Kidney epithelial cell (primary cell): ENCODE data around the gene POF1B. TPM values are rescaled to one million over a fixed set of nuclear protein-coding genes. Genes with fewer than 3 reads are reported as not detected.

Experiments
- DNase-seq: peaks from one replicate; pipeline ENCODE4 v3.0.0-alpha.2; 2010; ENCODE audit warnings: low read depth
- H3K27me3 ChIP-seq: 2 replicates; pipeline ENCODE4 v1.6.0; 2011; ENCODE audit warnings: low read length; ENCODE audit not compliant: control insufficient read depth, insufficient read depth
- H3K36me3 ChIP-seq: 2 replicates; pipeline ENCODE4 v1.5.1; 2011; ENCODE audit warnings: low read length; ENCODE audit not compliant: control insufficient read depth, insufficient read depth
- H3K4me3 ChIP-seq: 2 replicates; pipeline ENCODE4 v1.5.1; 2011; ENCODE audit warnings: low read depth, mild to moderate bottlenecking, control low read depth, low read length
- CTCF ChIP-seq: IDR thresholded peaks from 2 replicates; pipeline ENCODE4 v1.5.1; 2011; ENCODE audit warnings: mild to moderate bottlenecking, moderate library complexity, low read length, control low read depth, inconsistent platforms; ENCODE audit not compliant: insufficient read depth, poor library complexity, severe bottlenecking
- total RNA-seq: library from RNA; depleted of rRNA; stranded (reverse); fragments of >200 nt; gene quantifications from 2 replicates; pipeline ENCODE4 v1.2.3, GENCODE V29; 2015

Gene POF1B
- total RNA-seq, 1 donor from 2014 or later: not detected

GRCh38 chrX:85381602-85382001 is 2.1 kb upstream of the POF1B start:
- TF ChIP-seq CTCF: no peak
- DNase-seq: no peak
- Histone ChIP-seq H3K4me3 (no peak overlapping the region), H3K27me3 (no peaks in the 10 kb centered on the region), H3K36me3 (no peaks in the 10 kb centered on the region)

- no peak overlapping the region for H3K4me3 ChIP-seq
- H3K27me3 ChIP-seq: no peaks in the 10 kb centered on the region
- DNase-seq: no peak
- no peak for TF ChIP-seq CTCF
- H3K36me3 ChIP-seq: no peaks in the 10 kb centered on the region
Measured at GRCh38 chrX:85378461-85378860, 1.0 kb downstream of the POF1B start.

DNA sequence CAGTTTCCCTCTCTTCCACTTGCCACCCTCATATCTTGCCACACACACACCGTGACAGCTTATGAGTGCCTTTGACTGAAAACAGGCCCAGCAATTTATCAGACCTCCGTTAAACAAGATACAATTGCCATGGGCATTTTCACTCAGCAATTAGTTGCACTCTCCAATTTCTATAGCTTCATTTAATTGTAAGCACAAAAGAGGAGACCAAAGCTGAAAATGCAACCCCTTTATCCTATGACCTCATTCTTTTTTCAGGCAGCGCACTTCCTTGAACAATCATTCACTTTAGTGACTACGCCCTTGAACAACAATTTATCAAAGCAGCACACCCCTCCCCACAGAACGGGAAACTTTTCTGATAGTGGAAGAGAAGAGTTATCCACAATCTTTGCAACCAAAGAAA is 4.1 kb downstream of the POF1B start:
- Histone ChIP-seq H3K36me3 (no peaks in the 10 kb centered on the region), H3K4me3 (no peak overlapping the region), H3K27me3 (no peaks in the 10 kb centered on the region)
- no peak for TF ChIP-seq CTCF
- DNase-seq: no peak

DNA sequence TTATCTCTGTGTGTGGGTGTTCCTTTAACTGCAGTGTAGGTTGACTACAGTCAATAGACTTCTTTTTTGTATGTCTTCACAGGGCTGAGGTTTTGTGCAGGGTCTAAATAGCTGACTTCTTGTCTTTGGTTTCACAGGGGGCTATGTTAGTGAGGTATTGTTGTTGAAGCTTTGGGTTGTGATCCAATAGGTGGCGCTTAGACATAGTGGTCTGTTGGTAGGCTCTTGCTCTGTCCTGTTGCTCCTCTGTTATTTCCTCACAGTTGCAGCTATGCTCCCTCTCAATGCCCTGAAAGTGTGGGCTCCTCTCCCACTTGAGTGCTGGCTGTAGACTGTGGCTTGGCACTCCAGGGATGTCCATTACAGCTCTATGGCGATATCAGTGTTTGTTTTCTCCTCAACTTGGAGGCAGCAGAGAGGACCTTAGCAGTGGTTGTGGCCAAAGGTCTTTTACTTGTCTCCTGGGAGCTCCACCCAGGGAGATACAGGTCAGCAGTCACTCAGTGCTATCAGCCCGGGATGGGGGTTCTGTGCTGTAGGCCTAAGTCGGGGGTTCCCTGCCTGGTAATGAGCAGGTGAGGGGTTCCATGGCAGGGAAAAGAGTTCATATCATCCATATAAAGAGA is 14.0 kb downstream of the POF1B start:
- no peaks in the 10 kb centered on the region for H3K36me3 ChIP-seq
- DNase-seq: no peak
- no peak for TF ChIP-seq CTCF
- no peak overlapping the region for H3K4me3 ChIP-seq
- no peaks in the 10 kb centered on the region for H3K27me3 ChIP-seq

- no peak for DNase-seq
- H3K36me3 ChIP-seq: no peaks in the 10 kb centered on the region
- no peak overlapping the region for H3K4me3 ChIP-seq
- no peak for TF ChIP-seq CTCF
- H3K27me3 ChIP-seq: no peaks in the 10 kb centered on the region
Measured at GRCh38 chrX:85359051-85359450, 20.4 kb downstream of the POF1B start.

- no peak for TF ChIP-seq CTCF
- H3K4me3 ChIP-seq: no peak overlapping the region
- no peaks in the 10 kb centered on the region for H3K36me3 ChIP-seq
- DNase-seq: no peak
- no peaks in the 10 kb centered on the region for H3K27me3 ChIP-seq
Measured at GRCh38 chrX:85345523-85345922, 33.9 kb downstream of the POF1B start.
